ENCODE measurements around the gene KCNQ1. TPM values are rescaled to one million over a fixed set of nuclear protein-coding genes. Genes with fewer than 3 reads are reported as not detected.

KCNQ1 gene
- total and polyA plus RNA-seq, 4 donors, result 15.4 to 41.7 (median 26.2) TPM

DNA sequence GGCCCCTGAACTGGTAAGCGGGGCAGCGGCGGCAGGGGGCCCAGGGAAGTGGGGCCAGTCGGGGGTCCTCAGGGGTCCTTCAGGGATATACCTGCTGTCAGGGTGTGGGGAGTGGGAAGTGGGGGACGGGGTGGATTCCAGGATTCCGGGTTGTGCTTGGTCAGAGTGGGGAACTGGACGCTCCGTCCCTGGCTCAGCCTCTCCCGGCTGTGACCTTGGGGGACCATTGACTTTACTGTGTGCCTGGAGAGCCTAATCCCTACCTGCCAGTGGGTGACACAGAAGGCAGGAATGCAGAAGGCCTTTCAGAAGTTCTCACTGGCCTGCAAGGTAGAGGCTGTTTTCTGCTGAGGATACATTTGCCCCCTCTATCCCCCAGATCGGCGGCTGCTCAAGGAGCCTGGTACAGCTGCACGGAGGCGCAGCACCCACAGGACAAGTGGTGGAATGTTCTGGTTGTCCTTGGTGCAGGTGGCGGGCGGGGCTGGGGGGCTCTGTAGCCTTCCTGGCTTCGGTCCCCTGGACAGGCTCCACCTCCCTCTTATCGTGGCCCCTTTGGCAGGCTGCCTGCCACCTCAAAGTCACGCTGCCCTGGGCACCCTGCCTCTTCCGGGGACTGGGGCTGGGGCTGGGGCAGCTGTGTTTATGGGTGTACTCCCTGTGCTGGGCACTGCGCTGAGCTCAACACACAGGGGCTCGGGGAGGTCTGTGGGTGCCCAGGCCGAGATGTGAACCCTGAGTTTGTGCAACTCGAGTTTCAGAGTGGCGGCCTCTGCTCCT lies 18.4 kb downstream of the KCNQ1 start:
- Histone ChIP-seq H3K9me3 (ENCODE audit: control insufficient read depth in 4 of 4, insufficient read depth in 3 of 4, low read length in 3 of 4) (no peaks in the 10 kb centered on the region), H3K27ac (ENCODE audit: low read depth in 1 of 2, low read length in 1 of 2) (peak overlapping the region; percentile 75 to 95), H3K4me3 (no peak overlapping the region), H3K27me3 (ENCODE audit: control insufficient read depth in 3 of 3, insufficient read depth in 3 of 3, low read length in 2 of 3) (no peaks in the 10 kb centered on the region), H3K36me3 (ENCODE audit: control insufficient read depth in 4 of 4, insufficient read depth in 4 of 4, low read length in 4 of 4) (no peaks in the 10 kb centered on the region), H3K9ac (ENCODE audit: insufficient read depth in 1 of 2, low read length in 2 of 2) (no peak overlapping the region), H3K4me1 (ENCODE audit: control insufficient read depth in 5 of 5, insufficient read depth in 5 of 5, low read length in 5 of 5) (peaks cover 0 to 21% (median 3%) of the 10 kb centered on the region in 5 donors)
- TF ChIP-seq, protein P1, sequence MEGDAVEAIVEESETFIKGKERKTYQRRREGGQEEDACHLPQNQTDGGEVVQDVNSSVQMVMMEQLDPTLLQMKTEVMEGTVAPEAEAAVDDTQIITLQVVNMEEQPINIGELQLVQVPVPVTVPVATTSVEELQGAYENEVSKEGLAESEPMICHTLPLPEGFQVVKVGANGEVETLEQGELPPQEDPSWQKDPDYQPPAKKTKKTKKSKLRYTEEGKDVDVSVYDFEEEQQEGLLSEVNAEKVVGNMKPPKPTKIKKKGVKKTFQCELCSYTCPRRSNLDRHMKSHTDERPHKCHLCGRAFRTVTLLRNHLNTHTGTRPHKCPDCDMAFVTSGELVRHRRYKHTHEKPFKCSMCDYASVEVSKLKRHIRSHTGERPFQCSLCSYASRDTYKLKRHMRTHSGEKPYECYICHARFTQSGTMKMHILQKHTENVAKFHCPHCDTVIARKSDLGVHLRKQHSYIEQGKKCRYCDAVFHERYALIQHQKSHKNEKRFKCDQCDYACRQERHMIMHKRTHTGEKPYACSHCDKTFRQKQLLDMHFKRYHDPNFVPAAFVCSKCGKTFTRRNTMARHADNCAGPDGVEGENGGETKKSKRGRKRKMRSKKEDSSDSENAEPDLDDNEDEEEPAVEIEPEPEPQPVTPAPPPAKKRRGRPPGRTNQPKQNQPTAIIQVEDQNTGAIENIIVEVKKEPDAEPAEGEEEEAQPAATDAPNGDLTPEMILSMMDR (IDR thresholded peaks at IDR 0.05; ENCODE audit: control extremely low read depth, extremely low read depth), result no peak
- DNase-seq (peak; percentile 40 to 74 (median 71)), ATAC-seq (ENCODE audit: insufficient read depth, low FRiP score) (peak; percentile 76)
- WGBS, 2 donors, result 66 to 73% methylated on average over 24 of the region's 24 CpGs

DNA sequence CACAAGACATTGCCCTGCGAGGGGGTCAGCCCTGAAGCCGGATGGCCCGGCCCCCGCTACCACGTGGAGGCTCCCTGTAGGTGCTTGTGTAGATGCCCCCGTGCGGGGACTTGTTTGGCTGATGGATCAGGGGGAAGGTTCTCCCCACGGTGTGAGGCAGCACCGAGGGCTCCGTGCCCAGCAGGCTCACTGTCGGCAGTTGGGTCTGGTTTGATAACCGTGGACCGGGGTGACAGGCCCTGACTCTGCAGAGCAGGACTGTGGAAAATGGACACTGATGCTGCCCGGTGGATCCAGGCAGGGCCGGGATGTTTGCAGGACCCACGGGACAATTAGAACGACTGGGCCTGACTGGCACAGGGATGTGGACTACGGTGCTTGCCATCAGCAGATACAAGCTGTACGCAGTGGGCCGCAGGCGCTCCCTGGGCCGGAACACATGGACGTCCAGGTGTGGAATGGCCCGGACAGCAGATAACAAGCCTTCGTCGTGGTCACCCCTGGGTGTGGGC lies 19.0 kb downstream of the KCNQ1 start:
- ATAC-seq (ENCODE audit: insufficient read depth, low FRiP score), result no peak
- no peaks in the 10 kb centered on the region for H3K27me3 ChIP-seq (ENCODE audit: control insufficient read depth in 3 of 3, insufficient read depth in 3 of 3, low read length in 2 of 3)
- H3K36me3 ChIP-seq (ENCODE audit: control insufficient read depth in 4 of 4, insufficient read depth in 4 of 4, low read length in 4 of 4), result no peaks in the 10 kb centered on the region
- peaks cover 0 to 21% (median 3%) of the 10 kb centered on the region in 5 donors for H3K4me1 ChIP-seq (ENCODE audit: control insufficient read depth in 5 of 5, insufficient read depth in 5 of 5, low read length in 5 of 5)
- DNase-seq, result no peak
- H3K27ac ChIP-seq (ENCODE audit: low read depth in 1 of 2, low read length in 1 of 2), result peak overlapping the region; percentile 66 to 86
- no peak overlapping the region for H3K9ac ChIP-seq (ENCODE audit: insufficient read depth in 1 of 2, low read length in 2 of 2)
- no peak overlapping the region for H3K4me3 ChIP-seq
- WGBS, 2 donors, result 79 to 87% methylated on average over 26 of the region's 26 CpGs
- H3K9me3 ChIP-seq (ENCODE audit: control insufficient read depth in 4 of 4, insufficient read depth in 3 of 4, low read length in 3 of 4), result no peaks in the 10 kb centered on the region
- TF ChIP-seq, protein P1 (IDR thresholded peaks at IDR 0.05; ENCODE audit: control extremely low read depth, extremely low read depth), result no peak

DNA sequence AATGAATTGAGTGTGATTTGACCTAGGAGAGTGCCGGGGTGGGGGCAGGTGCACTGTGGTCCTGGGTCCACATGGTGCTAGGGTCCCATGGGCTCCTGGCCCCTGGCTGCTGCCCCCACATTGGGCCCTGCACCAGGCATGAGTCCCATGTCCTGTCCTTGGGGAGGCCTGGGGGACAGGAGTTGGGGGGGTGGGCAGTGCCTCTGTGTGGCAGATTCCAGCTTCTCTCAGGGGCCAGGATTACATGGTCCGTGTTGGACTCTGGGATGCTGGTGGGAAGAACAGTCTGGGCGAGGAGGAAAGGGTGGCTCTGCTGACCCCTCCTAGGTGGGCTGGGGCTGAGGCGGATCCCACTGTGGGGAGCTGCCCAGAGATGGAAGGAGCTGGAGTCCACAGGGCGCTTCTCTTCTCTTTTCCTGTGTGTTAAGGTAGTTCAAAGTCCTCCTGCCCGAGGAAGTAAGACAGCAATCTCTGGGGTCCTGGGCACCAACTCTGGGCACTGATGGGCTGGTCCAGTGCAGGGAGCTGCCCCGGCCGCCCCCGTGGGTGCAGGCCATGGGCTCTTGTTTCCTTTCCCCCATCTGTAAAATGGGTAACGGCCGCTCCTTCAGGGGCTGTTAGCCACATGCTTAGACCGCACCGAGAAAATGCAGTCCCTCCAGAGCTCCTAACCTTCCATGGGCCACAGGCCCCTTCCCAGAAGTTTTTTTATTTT lies 19.8 kb downstream of the KCNQ1 start:
- peaks cover 0 to 21% (median 3%) of the 10 kb centered on the region in 5 donors for H3K4me1 ChIP-seq (ENCODE audit: control insufficient read depth in 5 of 5, insufficient read depth in 5 of 5, low read length in 5 of 5)
- no peaks in the 10 kb centered on the region for H3K27me3 ChIP-seq (ENCODE audit: control insufficient read depth in 3 of 3, insufficient read depth in 3 of 3, low read length in 2 of 3)
- ATAC-seq (ENCODE audit: insufficient read depth, low FRiP score) (no peak), DNase-seq (no peak)
- H3K9ac ChIP-seq (ENCODE audit: insufficient read depth in 1 of 2, low read length in 2 of 2), result no peak overlapping the region
- H3K27ac ChIP-seq (ENCODE audit: low read depth in 1 of 2, low read length in 1 of 2), result peak overlapping the region in 1 of 2 donors; percentile 86
- TF ChIP-seq, protein P1 (IDR thresholded peaks at IDR 0.05; ENCODE audit: control extremely low read depth, extremely low read depth), result no peak
- WGBS, 2 donors, result 94 to 96% methylated on average over 13 of the region's 13 CpGs
- no peak overlapping the region for H3K4me3 ChIP-seq
- no peaks in the 10 kb centered on the region for H3K36me3 ChIP-seq (ENCODE audit: control insufficient read depth in 4 of 4, insufficient read depth in 4 of 4, low read length in 4 of 4)
- no peaks in the 10 kb centered on the region for H3K9me3 ChIP-seq (ENCODE audit: control insufficient read depth in 4 of 4, insufficient read depth in 3 of 4, low read length in 3 of 4)
